NCI-H2196 (cell line): ENCODE data around the gene ITGB4.

Experiments used
- DNase-seq: peaks from one replicate; lab custom pipeline; 2025; ENCODE audit not compliant: unreplicated experiment; lab: John Stamatoyannopoulos, UW

ITGB4 gene

GRCh38 chr17:75785016-75785890 is 64.0 kb downstream of the ITGB4 start:
- peak; percentile 99 for DNase-seq

DNA sequence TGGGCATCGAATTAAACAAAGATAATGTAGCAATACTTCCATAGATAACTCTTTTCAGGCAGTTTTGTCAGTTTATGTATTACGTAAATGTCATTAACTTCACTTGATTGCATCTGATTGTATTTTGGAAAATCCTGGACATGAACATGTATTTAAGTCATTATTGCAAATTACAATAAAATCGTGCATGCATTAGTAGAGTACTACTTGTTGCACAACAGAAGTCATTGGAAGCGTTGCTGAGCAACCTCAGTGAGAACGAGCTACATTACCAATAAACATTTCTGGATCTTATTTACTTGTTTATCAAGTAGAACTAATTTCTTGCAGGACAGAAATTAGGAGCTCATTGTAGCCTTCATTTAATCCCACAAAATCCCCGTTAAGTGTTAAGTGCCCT is 70.0 kb downstream of the ITGB4 start:
- DNase-seq = no peak

- no peak for DNase-seq
These were observed 72.2 kb downstream of the ITGB4 start for GRCh38 chr17:75793460-75793859.

GRCh38 chr17:75795820-75796607 is 74.8 kb downstream of the ITGB4 start:
- DNase-seq = no peak

- no peak for DNase-seq
These were observed 78.1 kb downstream of the ITGB4 start for GRCh38 chr17:75799402-75799801.

- no peak for DNase-seq
These were observed 82.6 kb downstream of the ITGB4 start for GRCh38 chr17:75803883-75804282.

- no peak for DNase-seq
These were observed 85.7 kb downstream of the ITGB4 start for GRCh38 chr17:75806822-75807500.
